HG02678 (cell line): ENCODE measurements around the gene EPHB4.
"Not testable (repeated sequence)": the region's sequence is repeated elsewhere in the genome, so short reads cannot be mapped to it uniquely, and the experiment has no call there.

Source experiments
- ATAC-seq: cut with Tn5 transposase; IDR thresholded peaks from one replicate; pipeline ENCODE4 v1.9.1; 2021; ENCODE audit warnings: mild to moderate bottlenecking, moderate library complexity; ENCODE audit not compliant: unreplicated experiment

The EPHB4 gene

GRCh38 chr7:100854899-100855298 is 27.6 kb upstream of the EPHB4 start:
- ATAC-seq = not testable (repeated sequence)

GRCh38 chr7:100854146-100854895 is 27.0 kb upstream of the EPHB4 start:
- ATAC-seq = no peak

- peak; percentile 93 for ATAC-seq
Measured at GRCh38 chr7:100852048-100852872, 24.9 kb upstream of the EPHB4 start, which contains the start of gene SLC12A9. SLC12A9 (plus strand) TSS chr7:100852713; CDS start chr7:100854198, 1,485 bp downstream.

GRCh38 chr7:100847360-100847759 is 20.0 kb upstream of the EPHB4 start:
- ATAC-seq = no peak

GRCh38 chr7:100840470-100841100 is 13.3 kb upstream of the EPHB4 start:
- no peak for ATAC-seq

- ATAC-seq = no peak
Measured at GRCh38 chr7:100839361-100839760, 12.0 kb upstream of the EPHB4 start.

- ATAC-seq = peak; percentile 84
Measured at GRCh38 chr7:100837099-100837836, 9.9 kb upstream of the EPHB4 start.

GRCh38 chr7:100836812-100837098 is 9.4 kb upstream of the EPHB4 start:
- no peak for ATAC-seq

- ATAC-seq = no peak
Measured at GRCh38 chr7:100835903-100836811, 8.8 kb upstream of the EPHB4 start.

- no peak for ATAC-seq
Measured at GRCh38 chr7:100832281-100832633, 4.9 kb upstream of the EPHB4 start.

- no peak for ATAC-seq
Measured at GRCh38 chr7:100830396-100830795, 3.1 kb upstream of the EPHB4 start.

GRCh38 chr7:100829150-100829716 is 1.9 kb upstream of the EPHB4 start:
- no peak for ATAC-seq

- no peak for ATAC-seq
Measured at GRCh38 chr7:100826514-100827329, 601 bp downstream of the EPHB4 start.

- ATAC-seq = no peak
Measured at GRCh38 chr7:100825751-100826513, 1.4 kb downstream of the EPHB4 start.

GRCh38 chr7:100825215-100825671 is 2.1 kb downstream of the EPHB4 start:
- no peak for ATAC-seq

GRCh38 chr7:100824499-100825214 is 2.7 kb downstream of the EPHB4 start:
- no peak for ATAC-seq

- ATAC-seq = no peak
Measured at GRCh38 chr7:100823534-100823933, 3.8 kb downstream of the EPHB4 start.
